ENCODE measurements around the gene SKA3.

SKA3 gene

GRCh38 chr13:21118180-21118579 is 58.2 kb downstream of the SKA3 start:
- Histone ChIP-seq H3F3A (ENCODE audit: control insufficient read depth, insufficient read depth) (no peaks in the 10 kb centered on the region), H3K9me2 (replicated peaks; ENCODE audit: control insufficient read depth, low read length) (no peaks in the 10 kb centered on the region), H3K36me3 (ENCODE audit: control insufficient read depth, low read length) (no peaks in the 10 kb centered on the region), H3K27me3 (ENCODE audit: control insufficient read depth, low read length) (no peaks in the 10 kb centered on the region), H3K4me2 (ENCODE audit: low read length) (no peak overlapping the region), H3K79me2 (ENCODE audit: control insufficient read depth, low read length) (no peaks in the 10 kb centered on the region), H3K4me3 (ENCODE audit: low read length) (no peak overlapping the region), H3K4me1 (ENCODE audit: control insufficient read depth, low read length) (no peaks in the 10 kb centered on the region), H3K9me3 (ENCODE audit: control insufficient read depth, insufficient read depth, low read length) (no peaks in the 10 kb centered on the region), H3K27ac (ENCODE audit: low read depth, low read length) (no peak overlapping the region), H4K20me1 (ENCODE audit: control insufficient read depth, insufficient read depth, low read depth, low read length) (no peaks in the 10 kb centered on the region)
- TF ChIP-seq CTCF (IDR thresholded peaks at IDR 0.05; ENCODE audit: low read depth, low read length, poor library complexity, severe bottlenecking) = no peak
- TF ChIP-seq EZH2phosphoT487 (IDR thresholded peaks at IDR 0.05; ENCODE audit: borderline replicate concordance, low read length) = no peak

GRCh38 chr13:21117104-21117809 is 59.1 kb downstream of the SKA3 start:
- TF ChIP-seq EZH2phosphoT487 (IDR thresholded peaks at IDR 0.05; ENCODE audit: borderline replicate concordance, low read length) = no peak
- no peak for TF ChIP-seq CTCF (IDR thresholded peaks at IDR 0.05; ENCODE audit: low read depth, low read length, poor library complexity, severe bottlenecking)
- no peaks in the 10 kb centered on the region for H3K27me3 ChIP-seq (ENCODE audit: control insufficient read depth, low read length)

GRCh38 chr13:21116141-21116540 is 60.2 kb downstream of the SKA3 start:
- no peaks in the 10 kb centered on the region for H3F3A ChIP-seq (ENCODE audit: control insufficient read depth, insufficient read depth)
- H3K9me3 ChIP-seq (ENCODE audit: control insufficient read depth, insufficient read depth, low read length) = no peaks in the 10 kb centered on the region
- TF ChIP-seq EZH2phosphoT487 (IDR thresholded peaks at IDR 0.05; ENCODE audit: borderline replicate concordance, low read length) = no peak
- TF ChIP-seq CTCF (IDR thresholded peaks at IDR 0.05; ENCODE audit: low read depth, low read length, poor library complexity, severe bottlenecking) = no peak
- H3K4me1 ChIP-seq (ENCODE audit: control insufficient read depth, low read length) = no peaks in the 10 kb centered on the region
- no peaks in the 10 kb centered on the region for H3K79me2 ChIP-seq (ENCODE audit: control insufficient read depth, low read length)
- no peaks in the 10 kb centered on the region for H3K36me3 ChIP-seq (ENCODE audit: control insufficient read depth, low read length)
- no peaks in the 10 kb centered on the region for H3K27me3 ChIP-seq (ENCODE audit: control insufficient read depth, low read length)
- no peak overlapping the region for H3K4me2 ChIP-seq (ENCODE audit: low read length)
- H4K20me1 ChIP-seq (ENCODE audit: control insufficient read depth, insufficient read depth, low read depth, low read length) = no peaks in the 10 kb centered on the region
- no peaks in the 10 kb centered on the region for H3K9me2 ChIP-seq (replicated peaks; ENCODE audit: control insufficient read depth, low read length)
- no peak overlapping the region for H3K27ac ChIP-seq (ENCODE audit: low read depth, low read length)
- H3K4me3 ChIP-seq (ENCODE audit: low read length) = no peak overlapping the region

More at GRCh38 chr13:21117104-21117809, 59.1 kb downstream of the SKA3 start:
- H3K9me2 ChIP-seq (replicated peaks; ENCODE audit: control insufficient read depth, low read length) = no peaks in the 10 kb centered on the region
- H3K4me1 ChIP-seq (ENCODE audit: control insufficient read depth, low read length) = no peaks in the 10 kb centered on the region
- no peaks in the 10 kb centered on the region for H3F3A ChIP-seq (ENCODE audit: control insufficient read depth, insufficient read depth)
- no peak overlapping the region for H3K4me3 ChIP-seq (ENCODE audit: low read length)
- no peaks in the 10 kb centered on the region for H4K20me1 ChIP-seq (ENCODE audit: control insufficient read depth, insufficient read depth, low read depth, low read length)
- H3K36me3 ChIP-seq (ENCODE audit: control insufficient read depth, low read length) = no peaks in the 10 kb centered on the region
- H3K79me2 ChIP-seq (ENCODE audit: control insufficient read depth, low read length) = no peaks in the 10 kb centered on the region
- no peak overlapping the region for H3K27ac ChIP-seq (ENCODE audit: low read depth, low read length)
- no peak overlapping the region for H3K4me2 ChIP-seq (ENCODE audit: low read length)
- H3K9me3 ChIP-seq (ENCODE audit: control insufficient read depth, insufficient read depth, low read length) = no peaks in the 10 kb centered on the region

Measured in DOHH2 (cell line).